Bronchial epithelial cell (primary cell): ENCODE data around the gene CNKSR3. TPM values are rescaled to one million over a fixed set of nuclear protein-coding genes. Genes with fewer than 3 reads are reported as not detected.

Source experiments
- DNase-seq: peaks from one replicate; pipeline ENCODE4 v3.0.0-alpha.2; 2010; ENCODE audit warnings: low read depth
- FAIRE-seq: peaks from 2 replicates; lab custom pipeline; 2011; peaks lifted over from hg19 to GRCh38; lab: Jason Lieb, UNC
- H3K27me3 ChIP-seq: 2 replicates; pipeline ENCODE4 v1.5.1; 2011; ENCODE audit warnings: low read length; ENCODE audit not compliant: control insufficient read depth, insufficient read depth
- H3K36me3 ChIP-seq: 2 replicates; pipeline ENCODE4 v1.5.1; 2011; ENCODE audit warnings: low read length; ENCODE audit not compliant: control insufficient read depth, insufficient read depth
- H3K4me3 ChIP-seq: 2 replicates; pipeline ENCODE4 v1.5.1; 2011; ENCODE audit warnings: mild to moderate bottlenecking, low read depth, low read length, control low read depth
- CTCF ChIP-seq: IDR thresholded peaks from 2 replicates; pipeline ENCODE4 v1.5.1; 2011; ENCODE audit warnings: mild to moderate bottlenecking, moderate library complexity, low read length, control low read depth, inconsistent platforms; ENCODE audit not compliant: insufficient read depth, severe bottlenecking
- total RNA-seq: library from RNA; depleted of rRNA; stranded (reverse); fragments of >200 nt; gene quantifications from 2 replicates; pipeline ENCODE4 v1.2.1, GENCODE V29; 2014

The CNKSR3 gene
- total RNA-seq, 1 donor from 2014 or later = 2.6 TPM

GRCh38 chr6:154466139-154466538, 44.3 kb downstream of the CNKSR3 start:
- TF ChIP-seq CTCF = no peak
- DNase-seq = peak; percentile 92
- no peak for FAIRE-seq
- Histone ChIP-seq H3K36me3 (no peaks in the 10 kb centered on the region), H3K27me3 (no peaks in the 10 kb centered on the region), H3K4me3 (no peak overlapping the region)

GRCh38 chr6:154463573-154464419, 46.7 kb downstream of the CNKSR3 start:
- no peak for TF ChIP-seq CTCF
- Histone ChIP-seq H3K36me3 (no peaks in the 10 kb centered on the region), H3K4me3 (no peak overlapping the region), H3K27me3 (no peaks in the 10 kb centered on the region)
- FAIRE-seq = no peak
- DNase-seq = no peak

GRCh38 chr6:154462425-154462824, 48.1 kb downstream of the CNKSR3 start:
- no peak for FAIRE-seq
- H3K36me3 ChIP-seq = no peaks in the 10 kb centered on the region
- no peak for TF ChIP-seq CTCF
- no peak overlapping the region for H3K4me3 ChIP-seq
- no peaks in the 10 kb centered on the region for H3K27me3 ChIP-seq
- DNase-seq = no peak

GRCh38 chr6:154461348-154461747, 49.1 kb downstream of the CNKSR3 start:
- H3K4me3 ChIP-seq = no peak overlapping the region
- FAIRE-seq = no peak
- no peaks in the 10 kb centered on the region for H3K27me3 ChIP-seq
- no peaks in the 10 kb centered on the region for H3K36me3 ChIP-seq
- no peak for DNase-seq
- no peak for TF ChIP-seq CTCF

GRCh38 chr6:154460306-154461071, 50.0 kb downstream of the CNKSR3 start:
- Histone ChIP-seq H3K4me3 (no peak overlapping the region), H3K36me3 (no peaks in the 10 kb centered on the region), H3K27me3 (no peaks in the 10 kb centered on the region)
- FAIRE-seq (no peak), DNase-seq (peak; percentile 54)
- TF ChIP-seq CTCF = no peak
